Measurements from ENCODE around the gene TSTD2. TPM values are rescaled to one million over a fixed set of nuclear protein-coding genes. Genes with fewer than 3 reads are reported as not detected.

Gene TSTD2
- total RNA-seq, 1 donor from 2014 or later: 19.8 TPM

Other genes with a start within 250 kb of the TSTD2 start
- 15.1 TPM for gene TDRD7, start 221.3 kb downstream of the TSTD2 start, total RNA-seq
- 5.8 TPM for gene TMOD1, start 131.7 kb downstream of the TSTD2 start, total RNA-seq
- 21.3 TPM for gene NCBP1, start 453 bp upstream of the TSTD2 start, total RNA-seq
- gene XPA, start 64.0 kb upstream of the TSTD2 start, total RNA-seq: 16.7 TPM
- not detected for gene FOXE1, start 219.9 kb upstream of the TSTD2 start, total RNA-seq